Epithelial cell of prostate (primary cell): ENCODE measurements around the gene GDPD4.

Experiments
- DNase-seq: peaks from one replicate; pipeline ENCODE4 v3.0.0-alpha.2; 2011; ENCODE audit warnings: low read depth, low spot score
- H3K27ac ChIP-seq: fragments of 450-650 bp; 2 replicates; pipeline ENCODE4 v1.5.1; 2017; ENCODE audit warnings: mild to moderate bottlenecking

Gene GDPD4

DNA sequence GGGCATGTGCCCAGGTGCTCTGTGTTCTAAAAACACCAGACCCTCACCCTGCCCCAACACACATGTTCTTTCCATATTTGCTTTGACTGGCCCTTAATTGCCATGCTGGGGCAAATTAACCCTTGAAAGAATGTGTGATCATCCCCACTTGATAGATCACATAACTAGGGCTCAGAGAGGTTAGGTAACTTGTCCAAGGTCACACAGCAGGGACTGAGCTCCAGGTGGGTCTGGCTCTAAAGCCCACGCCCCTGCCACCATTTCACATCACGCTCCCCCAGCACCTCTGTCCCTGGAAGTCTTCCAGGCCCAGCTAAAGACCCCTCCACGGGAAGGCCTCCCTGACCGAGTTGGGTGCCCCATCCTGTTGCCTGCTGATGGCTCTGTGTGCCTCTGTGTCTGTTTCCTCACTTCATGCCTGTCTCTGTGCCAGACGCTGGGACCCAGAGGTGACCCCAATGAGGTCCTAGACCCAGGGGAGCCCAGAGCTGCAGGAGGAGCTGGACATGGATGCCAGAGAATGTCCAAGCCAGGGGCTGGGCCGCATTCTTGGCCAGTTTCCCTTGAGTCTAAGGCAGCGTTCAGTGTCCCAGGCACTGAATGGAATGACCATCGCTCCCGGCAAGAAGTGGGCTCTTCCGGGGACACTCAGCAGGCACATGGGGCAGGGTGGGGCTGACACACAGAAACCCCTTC is 93.7 kb downstream of the GDPD4 start:
- no peak overlapping the region for H3K27ac ChIP-seq
- no peak for DNase-seq

- no peak for DNase-seq
- no peak overlapping the region for H3K27ac ChIP-seq
Observed at GRCh38 chr11:77207019-77207485, 94.4 kb downstream of the GDPD4 start.

- H3K27ac ChIP-seq = no peak overlapping the region
- no peak for DNase-seq
Observed at GRCh38 chr11:77206264-77207018, 95.0 kb downstream of the GDPD4 start.

DNA sequence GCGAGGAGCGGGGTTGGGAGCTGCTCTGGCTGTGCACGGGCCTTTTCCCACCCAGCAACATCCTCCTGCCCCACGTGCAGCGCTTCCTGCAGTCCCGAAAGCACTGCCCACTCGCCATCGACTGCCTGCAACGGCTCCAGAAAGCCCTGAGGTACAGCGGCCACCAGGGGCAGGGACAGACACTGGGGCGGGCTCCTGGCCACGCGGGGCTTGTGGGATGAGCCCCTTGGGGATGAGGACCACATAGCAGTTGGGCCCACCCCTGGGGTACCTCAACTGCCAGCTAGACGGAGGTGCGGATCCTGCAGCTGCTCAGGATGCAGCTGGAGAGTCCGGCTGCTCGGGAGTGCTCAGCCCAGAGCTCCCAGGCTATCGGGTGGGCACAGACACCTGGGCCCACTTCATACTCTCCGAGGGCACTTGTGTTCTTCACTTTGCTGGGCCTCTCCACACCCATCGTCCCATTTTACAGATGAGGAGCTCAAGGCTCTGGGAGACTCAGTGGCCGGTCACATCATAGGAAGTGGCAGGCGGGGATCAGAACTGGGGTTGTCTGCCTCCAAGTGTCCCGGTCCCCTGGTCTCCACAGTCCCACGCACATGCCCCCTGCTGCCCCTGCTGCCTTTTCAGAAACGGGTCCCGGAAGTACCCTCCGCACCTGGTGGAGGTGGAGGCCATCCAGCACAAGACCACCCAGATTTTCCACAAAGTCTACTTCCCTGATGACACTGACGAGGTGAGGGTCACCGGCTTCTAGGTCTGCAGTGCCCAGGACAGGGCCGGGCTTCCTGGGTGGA is 95.8 kb downstream of the GDPD4 start:
- no peak for DNase-seq
- no peak overlapping the region for H3K27ac ChIP-seq

DNA sequence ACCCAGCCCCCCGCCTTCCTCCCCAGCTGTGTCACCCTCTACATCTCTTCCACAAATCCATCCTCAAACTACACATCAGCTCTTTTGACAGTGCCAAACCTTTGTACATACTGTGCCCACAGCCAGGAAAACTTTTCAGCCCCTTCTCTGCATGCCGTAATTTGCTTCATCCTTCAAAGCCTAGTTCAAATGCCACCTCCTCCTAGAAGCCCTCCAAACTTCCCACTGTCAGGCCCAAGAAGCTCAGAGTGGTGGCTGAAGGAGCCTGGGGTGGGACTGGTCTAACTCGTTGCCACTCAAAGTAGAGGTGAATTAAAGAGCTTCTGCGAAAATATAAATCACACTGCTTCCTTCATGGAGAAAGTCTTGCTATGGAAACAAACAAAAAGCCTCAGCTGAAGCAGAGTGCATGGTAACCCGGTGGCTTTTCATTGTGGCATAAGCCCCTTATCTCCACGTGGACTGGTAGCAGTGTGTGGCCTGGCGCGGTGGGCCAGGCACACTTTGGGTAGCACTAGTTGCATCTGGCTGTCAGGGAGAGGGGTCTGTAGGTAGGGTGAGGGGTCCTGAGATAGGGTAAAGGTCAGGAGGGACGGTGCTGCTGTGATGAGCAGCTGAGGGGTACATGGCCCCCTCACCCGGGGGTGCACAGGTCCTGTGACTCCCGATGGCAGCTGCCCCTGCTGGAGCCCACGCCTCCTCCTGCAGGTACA is 96.6 kb downstream of the GDPD4 start:
- no peak for DNase-seq
- no peak overlapping the region for H3K27ac ChIP-seq

- no peak for DNase-seq
Observed at GRCh38 chr11:77203901-77204753, 97.4 kb downstream of the GDPD4 start.

DNA sequence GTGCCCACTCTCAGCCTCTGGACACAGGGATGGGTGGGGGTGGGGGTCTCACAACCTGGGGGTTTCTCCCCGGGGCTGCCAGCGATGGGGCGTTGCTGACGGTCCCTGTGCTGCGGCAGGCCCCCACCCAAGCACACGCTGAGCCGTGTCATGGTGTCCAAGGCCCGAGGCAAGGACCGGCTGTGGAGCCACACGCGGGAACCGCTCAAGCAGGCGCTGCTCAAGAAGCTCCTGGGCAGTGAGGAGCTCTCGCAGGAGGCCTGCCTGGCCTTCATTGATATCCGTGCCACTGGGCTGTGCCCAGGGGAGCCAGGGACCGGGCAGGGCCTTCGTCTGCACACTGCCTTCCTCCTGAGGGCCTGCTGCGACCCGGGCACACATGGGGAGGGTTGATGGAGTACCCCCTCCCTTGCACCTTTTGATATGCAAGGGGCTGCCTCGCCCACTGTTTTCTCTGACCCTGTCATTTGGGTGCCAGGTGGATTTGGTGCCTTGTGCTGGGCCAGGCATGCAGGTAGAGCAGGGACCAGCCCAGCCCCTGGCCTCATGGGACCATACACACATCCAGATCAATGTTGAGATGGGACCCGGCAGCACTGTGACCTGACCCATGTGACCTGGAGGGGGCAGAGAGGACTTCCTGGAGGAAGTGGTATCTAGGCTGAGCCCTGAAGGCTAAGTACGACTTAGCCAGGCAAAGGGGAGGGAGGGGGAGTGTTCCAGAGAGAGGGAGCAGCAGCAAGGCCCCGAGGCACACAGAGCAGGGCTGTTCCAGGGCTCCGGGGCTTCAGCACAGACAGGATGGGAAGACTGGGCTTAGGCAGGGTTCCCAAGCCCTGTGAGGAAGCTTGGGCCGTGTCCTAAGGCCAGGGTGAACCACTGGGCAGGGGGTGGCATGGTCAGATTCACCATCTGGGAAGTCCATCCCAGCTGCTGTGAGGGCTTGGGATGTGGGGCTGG is 98.3 kb downstream of the GDPD4 start:
- no peak overlapping the region for H3K27ac ChIP-seq
- no peak for DNase-seq

More at GRCh38 chr11:77203901-77204753, 97.4 kb downstream of the GDPD4 start:
- H3K27ac ChIP-seq = no peak overlapping the region

GRCh38 chr11:77201991-77202841 is 99.3 kb downstream of the GDPD4 start:
- no peak for DNase-seq
- H3K27ac ChIP-seq = no peak overlapping the region

DNA sequence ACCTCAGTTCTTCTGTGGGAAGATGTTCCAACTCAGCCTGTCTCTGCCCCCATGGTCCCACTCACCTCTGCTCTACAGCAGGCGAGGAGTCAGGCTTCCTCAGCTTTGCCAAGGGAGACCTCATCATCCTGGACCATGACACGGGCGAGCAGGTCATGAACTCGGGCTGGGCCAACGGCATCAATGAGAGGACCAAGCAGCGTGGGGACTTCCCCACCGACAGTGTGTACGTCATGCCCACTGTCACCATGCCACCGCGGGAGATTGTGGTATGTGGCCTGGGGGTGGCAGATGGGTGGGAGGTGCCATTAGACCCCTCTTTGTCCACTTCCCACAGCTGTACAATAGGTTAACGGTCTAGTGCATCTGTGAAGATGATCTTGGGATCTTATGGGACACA is 100.1 kb downstream of the GDPD4 start:
- no peak overlapping the region for H3K27ac ChIP-seq
- DNase-seq = no peak

- no peak for DNase-seq
- no peak overlapping the region for H3K27ac ChIP-seq
Observed at GRCh38 chr11:77200351-77201268, 100.9 kb downstream of the GDPD4 start.

DNA sequence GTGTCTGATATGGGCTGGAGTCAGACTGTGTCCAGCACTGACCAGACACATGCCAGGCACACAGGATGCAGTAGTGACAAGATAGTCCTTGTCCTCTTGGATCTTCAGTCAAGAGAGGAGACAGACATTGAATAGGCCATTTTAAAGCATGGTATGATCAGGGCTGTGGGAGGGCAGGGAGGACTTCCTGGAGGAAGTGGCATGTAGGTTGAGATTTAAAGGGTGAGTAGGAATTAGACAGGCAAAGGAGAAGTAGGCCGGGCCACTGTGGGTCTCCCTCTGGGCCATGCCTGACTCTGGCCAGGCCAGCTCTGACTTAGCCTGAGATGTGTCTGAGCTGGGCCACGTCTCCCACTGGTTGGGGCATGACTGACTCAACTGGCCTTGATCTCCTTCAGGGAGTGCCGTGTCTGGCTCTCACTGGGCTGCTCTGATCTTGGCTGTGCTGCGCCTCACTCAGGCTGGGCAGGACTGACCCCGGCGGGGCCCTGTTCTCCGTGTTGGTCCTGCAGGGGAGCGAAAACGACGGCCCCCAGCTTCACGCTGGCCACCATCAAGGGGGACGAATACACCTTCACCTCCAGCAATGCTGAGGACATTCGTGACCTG is 102.2 kb downstream of the GDPD4 start:
- no peak overlapping the region for H3K27ac ChIP-seq
- no peak for DNase-seq

- H3K27ac ChIP-seq = no peak overlapping the region
- no peak for DNase-seq
Observed at GRCh38 chr11:77198440-77198849, 103.0 kb downstream of the GDPD4 start.

DNA sequence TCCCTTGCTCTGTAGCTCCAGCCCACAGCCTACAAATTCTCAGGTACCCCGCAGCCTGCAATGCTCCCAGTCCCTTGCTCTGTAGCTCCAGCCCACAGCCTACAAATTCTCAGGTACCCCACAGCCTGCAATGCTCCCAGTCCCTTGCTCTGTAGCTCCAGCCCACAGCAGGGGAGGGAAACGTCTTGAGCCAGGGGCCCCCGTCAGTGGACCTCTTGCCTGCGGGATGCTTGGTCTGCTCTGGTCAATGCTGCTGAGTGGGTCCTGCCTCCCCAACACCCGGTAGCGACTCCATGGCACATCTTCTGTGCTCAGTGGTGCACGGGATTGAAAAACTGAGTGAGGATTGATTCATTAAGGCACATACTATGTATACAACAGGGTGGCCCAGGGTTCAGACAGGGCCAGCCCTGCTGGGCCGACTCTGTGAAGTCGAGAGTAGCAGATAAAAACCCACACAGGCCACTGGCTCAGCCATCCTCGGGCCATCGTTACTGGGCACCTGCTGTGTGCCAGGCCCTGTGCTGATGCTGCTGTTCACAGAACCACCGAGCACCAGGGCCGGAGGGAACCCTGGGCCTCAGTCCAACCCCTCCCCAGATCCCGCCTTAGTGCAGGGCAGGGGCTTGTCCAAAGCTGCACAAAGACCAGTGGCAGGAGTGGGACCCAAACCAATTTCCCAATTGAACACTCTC is 103.7 kb downstream of the GDPD4 start:
- DNase-seq = no peak
- H3K27ac ChIP-seq = no peak overlapping the region

GRCh38 chr11:77196961-77197360 is 104.5 kb downstream of the GDPD4 start:
- H3K27ac ChIP-seq = no peak overlapping the region
- DNase-seq = no peak

GRCh38 chr11:77195071-77195755 is 106.3 kb downstream of the GDPD4 start:
- no peak for DNase-seq
- no peak overlapping the region for H3K27ac ChIP-seq
